Upper lobe of left lung (tissue), 4 donors: Measurements from ENCODE around the gene ATRNL1.

ENCODE experiments used
- CTCF ChIP-seq, 6 experiments: fragments of 450-650 bp in 4 of 6; fragments of 200-600 bp in 2 of 6; sonication (generic) in 2 of 6; IDR thresholded peaks; one replicate each; pipeline ENCODE4 v1.5.1; 2016 to 2019; ENCODE audit warnings: antibody characterized with exemption in 6 of 6
- EP300 ChIP-seq, 4 donors: sonication (generic); formaldehyde crosslinking; IDR thresholded peaks; one replicate each; pipeline ENCODE4 v1.5.1; 2017; ENCODE audit warnings: antibody characterized with exemption in 4 of 4, control low read depth in 2 of 4
- POLR2A ChIP-seq, 4 donors: fragments of 450-650 bp; IDR thresholded peaks; one replicate each; pipeline ENCODE4 v1.5.1; 2016 to 2017; ENCODE audit warnings: antibody characterized with exemption in 4 of 4, mild to moderate bottlenecking in 2 of 4
- POLR2AphosphoS5 ChIP-seq, 2 donors: sonication (generic); formaldehyde crosslinking; IDR thresholded peaks; one replicate each; pipeline ENCODE4 v1.5.1; 2017; ENCODE audit warnings: antibody characterized with exemption in 2 of 2

- TF ChIP-seq CTCF (IDR thresholded peaks at IDR 0.05) (no peak), EP300 (IDR thresholded peaks at IDR 0.05) (no peak), POLR2A (IDR thresholded peaks at IDR 0.05) (no peak), POLR2AphosphoS5 (IDR thresholded peaks at IDR 0.05) (no peak)
Measured at GRCh38 chr10:115539142-115539762, 446.1 kb downstream of the ATRNL1 start.
